Liver (tissue), 9 donors: ENCODE measurements around the gene USP5. TPM values are rescaled to one million over a fixed set of nuclear protein-coding genes. Genes with fewer than 3 reads are reported as not detected.

Source experiments
- DNase-seq: peaks from one replicate; pipeline ENCODE4 v3.0.0-alpha.2; 2017; ENCODE audit warnings: low spot score
- H3K27ac ChIP-seq, 2 donors: one replicate each; pipeline ENCODE4 v1.7.0; 2013; ENCODE audit warnings: inconsistent platforms in 2 of 2, low read length in 2 of 2, control low read depth in 1 of 2, low read depth in 1 of 2, mild to moderate bottlenecking in 1 of 2
- H3K27me3 ChIP-seq, 4 donors: one replicate each; pipeline versions ENCODE4 v1.6.1 to v1.7.0; 2013; ENCODE audit warnings: low read length in 3 of 4, inconsistent platforms in 1 of 4, mild to moderate bottlenecking in 1 of 4, moderate library complexity in 1 of 4; ENCODE audit not compliant: control insufficient read depth in 4 of 4, insufficient read depth in 4 of 4
- H3K36me3 ChIP-seq, 4 donors: one replicate each; pipeline versions ENCODE4 v1.6.1 to v1.7.0; 2013; ENCODE audit warnings: low read length in 3 of 4, mild to moderate bottlenecking in 3 of 4, low read depth in 1 of 4, moderate library complexity in 1 of 4; ENCODE audit not compliant: control insufficient read depth in 4 of 4, insufficient read depth in 3 of 4
- H3K4me1 ChIP-seq, 4 donors: one replicate each; pipeline versions ENCODE4 v1.6.1 to v1.7.0; 2013; ENCODE audit warnings: low read length in 3 of 4, mild to moderate bottlenecking in 3 of 4, moderate library complexity in 1 of 4; ENCODE audit not compliant: control insufficient read depth in 4 of 4, insufficient read depth in 4 of 4
- H3K4me3 ChIP-seq, 3 donors: one replicate each; pipeline versions ENCODE4 v1.6.1 to v1.7.0; 2013; ENCODE audit warnings: low read length in 3 of 3, control low read depth in 1 of 3, low read depth in 1 of 3, mild to moderate bottlenecking in 1 of 3
- H3K9ac ChIP-seq, 2 donors: one replicate each; pipeline ENCODE4 v1.7.0; 2013; ENCODE audit warnings: low read length in 2 of 2, mild to moderate bottlenecking in 2 of 2, moderate library complexity in 2 of 2, control low read depth in 1 of 2, low read depth in 1 of 2
- H3K9me3 ChIP-seq, 4 donors: one replicate each; pipeline versions ENCODE4 v1.6.1 to v1.7.0; 2013; ENCODE audit warnings: low read length in 3 of 4; ENCODE audit not compliant: control insufficient read depth in 4 of 4
- ATF3 ChIP-seq: IDR thresholded peaks from 2 replicates; pipeline ENCODE4 v1.6.1; 2016; ENCODE audit warnings: antibody characterized with exemption
- CTCF ChIP-seq: fragments of 150-350 bp; IDR thresholded peaks from 2 replicates; pipeline ENCODE4 v1.5.1; 2017; ENCODE audit warnings: improper control_type of control experiment, low read depth, low read length; ENCODE audit not compliant: missing input control
- EGR1 ChIP-seq, 2 donors: IDR thresholded peaks; 2 replicates each; pipeline ENCODE4 v1.6.1; 2016 to 2018; ENCODE audit warnings: antibody characterized with exemption in 2 of 2, low read depth in 2 of 2
- FOXA1 ChIP-seq: IDR thresholded peaks from 2 replicates; pipeline ENCODE4 v1.6.1; 2016; ENCODE audit warnings: antibody characterized with exemption
- FOXA2 ChIP-seq: IDR thresholded peaks from 2 replicates; pipeline ENCODE4 v1.6.1; 2016; ENCODE audit warnings: antibody characterized with exemption
- GABPA ChIP-seq, 2 donors: IDR thresholded peaks in 1 of 2; conservative IDR thresholded peaks in 1 of 2; 2 replicates each; pipeline ENCODE4 v1.6.1; 2016; ENCODE audit warnings: antibody characterized with exemption in 2 of 2, mild to moderate bottlenecking in 1 of 2, moderate library complexity in 1 of 2
- HNF4A ChIP-seq, 2 donors: conservative IDR thresholded peaks; 2 replicates each; pipeline ENCODE4 v1.6.1; 2016; ENCODE audit warnings: antibody characterized with exemption in 2 of 2, mild to moderate bottlenecking in 2 of 2
- HNF4G ChIP-seq: IDR thresholded peaks from 2 replicates; pipeline ENCODE4 v1.6.1; 2016; ENCODE audit warnings: antibody characterized with exemption
- JUND ChIP-seq, 2 donors: IDR thresholded peaks; 2 replicates each; pipeline ENCODE4 v1.6.1; 2016; ENCODE audit warnings: antibody characterized with exemption in 2 of 2
- MAX ChIP-seq: IDR thresholded peaks from 2 replicates; pipeline ENCODE4 v1.6.1; 2016; ENCODE audit warnings: antibody characterized with exemption
- NR2F2 ChIP-seq: IDR thresholded peaks from 2 replicates; pipeline ENCODE4 v1.6.1; 2016; ENCODE audit warnings: antibody characterized with exemption
- RAD21 ChIP-seq, 2 donors: IDR thresholded peaks; 2 replicates each; pipeline ENCODE4 v1.6.1; 2016; ENCODE audit warnings: antibody characterized with exemption in 2 of 2, mild to moderate bottlenecking in 2 of 2
- REST ChIP-seq: IDR thresholded peaks from 2 replicates; pipeline ENCODE4 v1.6.1; 2016; ENCODE audit warnings: antibody characterized with exemption, mild to moderate bottlenecking
- RXRA ChIP-seq, 2 donors: IDR thresholded peaks; 2 replicates each; pipeline ENCODE4 v1.6.1; 2017 to 2018; ENCODE audit warnings: antibody characterized with exemption in 2 of 2, mild to moderate bottlenecking in 1 of 2
- YY1 ChIP-seq: IDR thresholded peaks from 2 replicates; pipeline ENCODE4 v1.6.1; 2016; ENCODE audit warnings: antibody characterized with exemption, mild to moderate bottlenecking
- WGBS: extraction: QIAGEN DNeasy Blood & Tissue Kit; methylation state at CpG from one replicate; pipeline ENCODE4 v1.1.7; 2013; 5-methylcytosine and 5-hydroxymethylcytosine counted together
- polyA plus RNA-seq, 2 donors: library from polyadenylated mRNA; stranded (reverse) in 1 of 2; unstranded in 1 of 2; fragments of 200-250 nt in 1 of 2; fragments of >200 nt in 1 of 2; fragmentation: Nextera tagmentation in 1 of 2; extraction: Ambion mirVana in 1 of 2; gene quantifications; one replicate each; pipeline versions ENCODE4 v1.2.1 to v1.2.3, GENCODE V29; 2013 to 2015
- total RNA-seq, 2 donors: library from RNA; depleted of rRNA; stranded (reverse); fragments of >200 nt; gene quantifications; one replicate each; pipeline ENCODE4 v1.2.3, GENCODE V29; 2014
- donor health status: healthy.
- donor health status: healthy.
- donor health status: healthy.
- donor health status: healthy.
- donor health status: healthy.

The USP5 gene
- total and polyA plus RNA-seq, 4 donors: 15.2 to 41.0 (median 35.7) TPM

GRCh38 chr12:6821591-6822425, 30.1 kb upstream of the USP5 start, which contains the start of gene GPR162:
Gene GPR162 (plus strand): TSS chr12:6821821. CDS start chr12:6823899, 2,078 bp downstream.
- peak within 1 kb of the TSS in 2 of 3 donors; percentile 38 to 44 for H3K4me3 ChIP-seq
- peak within 1 kb of the TSS in 1 of 2 donors; percentile 72 for H3K27ac ChIP-seq
- no peaks in the 10 kb centered on the region for H3K36me3 ChIP-seq
- TF ChIP-seq CTCF: no peak
- TF ChIP-seq NR2F2: no peak
- TF ChIP-seq JUND (IDR thresholded peaks at IDR 0.05): no peak
- no peak for TF ChIP-seq YY1
- no peak for TF ChIP-seq FOXA2
- no peaks in the 10 kb centered on the region for H3K27me3 ChIP-seq
- WGBS: 5% methylated on average over 28 of the region's 28 CpGs
- peak; percentile 49 for DNase-seq
- H3K9me3 ChIP-seq: no peaks in the 10 kb centered on the region
- peaks cover 0 to 41% (median 29%) of the 10 kb centered on the region in 4 donors for H3K4me1 ChIP-seq
- no peak within 1 kb of the TSS for H3K9ac ChIP-seq

GRCh38 chr12:6822426-6823135, 29.4 kb upstream of the USP5 start:
- Histone ChIP-seq H3K4me1 (peaks cover 0 to 43% (median 31%) of the 10 kb centered on the region in 4 donors), H3K9me3 (no peaks in the 10 kb centered on the region), H3K36me3 (no peaks in the 10 kb centered on the region), H3K27me3 (no peaks in the 10 kb centered on the region), H3K4me3 (no peak overlapping the region), H3K9ac (no peak overlapping the region), H3K27ac (no peak overlapping the region)
- no peak for DNase-seq
- TF ChIP-seq HNF4G: no peak
- no peak for TF ChIP-seq JUND (IDR thresholded peaks at IDR 0.05)
- TF ChIP-seq RAD21 (IDR thresholded peaks at IDR 0.05): no peak
- TF ChIP-seq EGR1 (IDR thresholded peaks at IDR 0.05; ENCODE audit: low read depth in 2 of 2): no peak
- no peak for TF ChIP-seq HNF4A (conservative IDR thresholded peaks at IDR 0.05)
- no peak for TF ChIP-seq YY1
- no peak for TF ChIP-seq RXRA (IDR thresholded peaks at IDR 0.05)
- no peak for TF ChIP-seq CTCF
- TF ChIP-seq REST: no peak
- TF ChIP-seq FOXA2: no peak
- no peak for TF ChIP-seq ATF3
- TF ChIP-seq GABPA (IDR thresholded peaks at IDR 0.05 in 1 of 2, conservative IDR thresholded peaks at IDR 0.05 in 1 of 2): no peak
- no peak for TF ChIP-seq NR2F2
- no peak for TF ChIP-seq MAX
- TF ChIP-seq FOXA1: no peak
- 82% methylated on average over 7 of the region's 7 CpGs for WGBS
